Measurements from ENCODE around the gene IKZF2. TPM values are rescaled to one million over a fixed set of nuclear protein-coding genes. Genes with fewer than 3 reads are reported as not detected.

IKZF2 gene
- total and polyA plus RNA-seq, 8 donors = 0.56 to 19.8 (median 4.5) TPM

DNA sequence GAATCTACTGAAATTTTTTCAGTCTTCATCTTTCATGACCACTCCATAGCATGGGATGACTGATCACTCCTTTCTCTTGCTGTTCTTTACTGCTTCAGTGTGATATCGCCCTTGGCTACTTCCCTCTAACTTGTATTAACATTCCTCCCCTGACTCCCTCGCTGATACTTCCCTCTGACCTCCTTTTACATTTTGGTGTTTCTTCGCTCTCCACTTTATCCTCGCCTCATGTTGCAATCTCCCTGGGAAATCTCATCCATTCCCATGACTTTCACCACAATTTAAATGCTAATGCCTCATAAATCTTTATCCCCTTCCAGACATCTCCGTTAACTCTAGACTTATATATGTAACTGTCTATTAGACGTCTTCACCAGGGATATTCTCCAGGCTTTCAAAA, 167.3 kb downstream of the IKZF2 start:
- Histone ChIP-seq H3K4me1 (no peaks in the 10 kb centered on the region), H3K27ac (no peak overlapping the region), H3K27me3 (no peaks in the 10 kb centered on the region), H3K9me3 (no peaks in the 10 kb centered on the region), H3K4me3 (no peak overlapping the region), H3K36me3 (no peaks in the 10 kb centered on the region)
- intact Hi-C loops (cut with DNase I; ENCODE audit: low total_unique reads) = no loop called here
- 82 to 92% (median 89%) methylated on average over 6 of the region's 6 CpGs for WGBS, 5 donors
- TF ChIP-seq, protein P1, sequence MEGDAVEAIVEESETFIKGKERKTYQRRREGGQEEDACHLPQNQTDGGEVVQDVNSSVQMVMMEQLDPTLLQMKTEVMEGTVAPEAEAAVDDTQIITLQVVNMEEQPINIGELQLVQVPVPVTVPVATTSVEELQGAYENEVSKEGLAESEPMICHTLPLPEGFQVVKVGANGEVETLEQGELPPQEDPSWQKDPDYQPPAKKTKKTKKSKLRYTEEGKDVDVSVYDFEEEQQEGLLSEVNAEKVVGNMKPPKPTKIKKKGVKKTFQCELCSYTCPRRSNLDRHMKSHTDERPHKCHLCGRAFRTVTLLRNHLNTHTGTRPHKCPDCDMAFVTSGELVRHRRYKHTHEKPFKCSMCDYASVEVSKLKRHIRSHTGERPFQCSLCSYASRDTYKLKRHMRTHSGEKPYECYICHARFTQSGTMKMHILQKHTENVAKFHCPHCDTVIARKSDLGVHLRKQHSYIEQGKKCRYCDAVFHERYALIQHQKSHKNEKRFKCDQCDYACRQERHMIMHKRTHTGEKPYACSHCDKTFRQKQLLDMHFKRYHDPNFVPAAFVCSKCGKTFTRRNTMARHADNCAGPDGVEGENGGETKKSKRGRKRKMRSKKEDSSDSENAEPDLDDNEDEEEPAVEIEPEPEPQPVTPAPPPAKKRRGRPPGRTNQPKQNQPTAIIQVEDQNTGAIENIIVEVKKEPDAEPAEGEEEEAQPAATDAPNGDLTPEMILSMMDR (IDR thresholded peaks at IDR 0.05) = no peak
- TF ChIP-seq POLR2A (IDR thresholded peaks at IDR 0.05) (no peak), EP300 (IDR thresholded peaks at IDR 0.05) (no peak), POLR2AphosphoS5 (IDR thresholded peaks at IDR 0.05) (no peak)
- DNase-seq = no peak

DNA sequence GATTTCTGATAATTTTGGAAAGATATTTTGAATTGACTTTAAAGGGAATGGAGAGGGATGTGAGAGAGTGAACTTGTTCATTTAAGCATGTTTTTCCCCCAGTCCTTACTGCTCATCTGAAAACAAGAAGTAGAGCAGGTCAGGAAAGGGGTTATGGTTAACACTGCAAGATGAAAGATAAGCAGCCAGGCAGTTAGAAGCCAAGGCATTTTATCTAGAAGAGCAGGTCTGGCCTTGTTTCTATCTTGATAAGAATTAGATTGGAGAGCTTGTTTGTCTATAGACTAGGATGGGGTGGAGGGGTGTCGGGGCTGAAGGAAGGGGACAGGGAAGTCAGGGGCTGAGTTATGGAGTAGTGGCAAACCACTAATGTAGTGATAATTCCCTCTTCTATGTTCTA, 171.6 kb downstream of the IKZF2 start:
- no peaks in the 10 kb centered on the region for H3K36me3 ChIP-seq
- intact Hi-C loops (cut with DNase I; ENCODE audit: low total_unique reads) = no loop called here
- 16 to 42% (median 23%) methylated on average over 1 of the region's 1 CpG for WGBS, 5 donors
- TF ChIP-seq, protein P1 (IDR thresholded peaks at IDR 0.05) = no peak
- TF ChIP-seq POLR2A (IDR thresholded peaks at IDR 0.05) = no peak
- no peak for TF ChIP-seq POLR2AphosphoS5 (IDR thresholded peaks at IDR 0.05)
- H3K4me3 ChIP-seq = no peak overlapping the region
- no peak overlapping the region for H3K27ac ChIP-seq
- no peaks in the 10 kb centered on the region for H3K27me3 ChIP-seq
- H3K4me1 ChIP-seq = no peaks in the 10 kb centered on the region
- DNase-seq = no peak
- no peaks in the 10 kb centered on the region for H3K9me3 ChIP-seq

DNA sequence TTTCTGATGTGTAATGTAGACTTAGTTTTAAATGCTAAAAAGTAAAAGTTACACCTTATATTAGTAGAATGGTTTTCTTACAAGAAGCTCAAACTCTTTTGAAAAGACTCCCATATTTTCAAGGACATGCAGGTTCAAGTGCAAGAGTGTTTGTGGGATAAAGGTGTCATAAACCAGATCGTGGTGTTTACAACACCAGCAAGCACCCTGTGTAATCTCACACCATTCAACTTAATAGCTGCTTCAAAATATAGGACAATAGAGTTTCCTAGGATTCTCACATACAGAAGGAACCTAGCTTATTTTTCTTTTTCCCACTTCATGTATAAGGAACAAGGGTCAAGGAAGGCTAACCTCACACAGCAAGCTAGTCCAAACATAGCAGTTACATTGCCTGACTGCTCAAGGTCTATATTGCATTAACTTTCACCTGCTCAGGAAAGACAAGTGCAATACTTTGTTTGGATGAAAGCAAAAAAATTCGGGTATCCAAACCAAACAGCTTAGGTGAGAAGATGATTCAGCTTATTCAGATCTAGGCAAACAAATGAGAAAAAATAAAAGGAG, 172.3 kb downstream of the IKZF2 start:
- H3K4me1 ChIP-seq = no peaks in the 10 kb centered on the region
- no peaks in the 10 kb centered on the region for H3K27me3 ChIP-seq
- 19 to 25% (median 22%) methylated on average over 2 of the region's 2 CpGs for WGBS, 5 donors
- no peak for TF ChIP-seq POLR2A (IDR thresholded peaks at IDR 0.05)
- no peak for TF ChIP-seq EP300 (IDR thresholded peaks at IDR 0.05)
- TF ChIP-seq, protein P1 (IDR thresholded peaks at IDR 0.05) = no peak
- TF ChIP-seq POLR2AphosphoS5 (IDR thresholded peaks at IDR 0.05) = no peak
- no peaks in the 10 kb centered on the region for H3K9me3 ChIP-seq
- intact Hi-C loops (cut with DNase I; ENCODE audit: low total_unique reads) = no loop called here
- no peaks in the 10 kb centered on the region for H3K36me3 ChIP-seq
- no peak overlapping the region for H3K27ac ChIP-seq
- no peak overlapping the region for H3K4me3 ChIP-seq
- no peak for DNase-seq

DNA sequence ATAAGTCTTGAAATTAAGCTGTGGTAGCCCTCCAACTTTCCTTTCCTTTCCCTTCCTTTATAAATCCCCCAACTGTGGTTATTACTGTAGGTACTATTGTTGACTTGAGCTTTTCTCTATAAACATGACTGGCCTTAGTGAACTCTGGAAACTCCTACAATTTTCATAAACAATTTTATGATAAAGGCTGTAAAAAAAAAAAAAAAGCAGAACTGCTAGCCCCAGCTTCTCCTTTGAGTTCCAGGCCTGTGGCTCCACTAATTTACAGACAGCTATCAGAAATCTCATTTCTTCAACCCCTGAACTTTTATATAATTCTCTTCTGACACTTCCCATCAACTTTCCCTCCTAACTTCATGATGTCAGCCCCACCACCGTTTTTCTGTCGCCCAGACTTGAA, 174.3 kb downstream of the IKZF2 start:
- no peaks in the 10 kb centered on the region for H3K36me3 ChIP-seq
- WGBS, 5 donors = 74 to 90% (median 83%) methylated on average over 2 of the region's 2 CpGs
- no peak for DNase-seq
- H3K4me1 ChIP-seq = no peaks in the 10 kb centered on the region
- no peak overlapping the region for H3K27ac ChIP-seq
- intact Hi-C loops (cut with DNase I; ENCODE audit: low total_unique reads) = no loop called here
- H3K4me3 ChIP-seq = no peak overlapping the region
- H3K27me3 ChIP-seq = no peaks in the 10 kb centered on the region
- TF ChIP-seq, protein P1 (IDR thresholded peaks at IDR 0.05) = no peak
- TF ChIP-seq POLR2AphosphoS5 (IDR thresholded peaks at IDR 0.05) = no peak
- TF ChIP-seq EP300 (IDR thresholded peaks at IDR 0.05) = no peak
- no peak for TF ChIP-seq POLR2A (IDR thresholded peaks at IDR 0.05)
- no peaks in the 10 kb centered on the region for H3K9me3 ChIP-seq
